GM12878 (cell line): ENCODE data around the gene FGD4. TPM values are rescaled to one million over a fixed set of nuclear protein-coding genes. Genes with fewer than 3 reads are reported as not detected.
A peak's percentile ranks its signal among the peaks of the same experiment; 100 is the strongest.

Experiments
- ATAC-seq: fragments of 200-7000 bp; cut with Tn5 transposase; 3 replicates; pipeline ENCODE4 v1.9.1; 2020; ENCODE audit warnings: mild to moderate bottlenecking, moderate library complexity
- BruUV-seq: library from RNA; stranded (reverse); fragments of 400-500 nt; replicated peaks from 2 replicates; lab custom pipeline; 2021; lab: Mats Ljungman, UMichigan
- CTCF ChIA-PET: fragments of 300-600 bp; sonication (Branson Sonifier 250); formaldehyde crosslinking; extraction: SDS; loops from one replicate; lab custom pipeline; 2021; ENCODE audit warnings: inconsistent platforms; lab: Yijun Ruan, JAX
- POLR2A ChIA-PET: fragments of 350-600 bp; formaldehyde crosslinking; extraction: SDS; loops from one replicate; lab custom pipeline; 2021; ENCODE audit warnings: inconsistent platforms; lab: Charles Lee
- RAD21 ChIA-PET: fragments of 300-600 bp; sonication (Branson Sonifier 250); formaldehyde crosslinking; loops from one replicate; lab custom pipeline; 2023; ENCODE audit warnings: antibody characterized with exemption; ENCODE audit not compliant: unreplicated experiment; lab: Charles Lee
- SMC1A ChIA-PET: fragments of 300-600 bp; sonication (Branson Sonifier 250); formaldehyde crosslinking; loops from one replicate; lab custom pipeline; 2023; ENCODE audit not compliant: unreplicated experiment, uncharacterized antibody; lab: Charles Lee
- DNase-seq: peaks from one replicate; pipeline ENCODE4 v3.0.0-alpha.2; 2011; ENCODE audit warnings: low read depth, low spot score
- FAIRE-seq: peaks from 3 replicates; lab custom pipeline; 2011; peaks lifted over from hg19 to GRCh38; lab: Jason Lieb, UNC
- H2AFZ ChIP-seq: 2 replicates; pipeline ENCODE4 v1.6.0; 2011; ENCODE audit warnings: low read depth, low read length, control low read depth; ENCODE audit not compliant: control insufficient read depth
- H3K27ac ChIP-seq: 2 replicates; pipeline ENCODE4 v1.5.1; 2011; ENCODE audit warnings: control low read depth; ENCODE audit not compliant: control insufficient read depth, insufficient read depth
- H3K27me3 ChIP-seq, 2 experiments: replicated peaks in 1 of 2; 2 replicates each; pipeline versions ENCODE4 v1.6.0 to v1.6.1; 2011; ENCODE audit warnings: low read length in 1 of 2; ENCODE audit not compliant: control insufficient read depth in 2 of 2, insufficient read depth in 2 of 2
- H3K36me3 ChIP-seq, 2 experiments: 2 replicates each; pipeline ENCODE4 v1.5.1; 2011; ENCODE audit warnings: low read length in 1 of 2; ENCODE audit not compliant: control insufficient read depth in 2 of 2, insufficient read depth in 2 of 2
- H3K4me1 ChIP-seq: 2 replicates; pipeline ENCODE4 v1.6.1; 2011; ENCODE audit warnings: mild to moderate bottlenecking, low read length, moderate library complexity, mixed read lengths; ENCODE audit not compliant: control insufficient read depth, insufficient read depth
- H3K4me2 ChIP-seq: 2 replicates; pipeline ENCODE4 v1.6.0; 2011; ENCODE audit warnings: control low read depth; ENCODE audit not compliant: control insufficient read depth, insufficient read depth
- H3K4me3 ChIP-seq: fragments of 200-600 bp; sonication (generic); 2 replicates; pipeline ENCODE4 v1.5.1; 2016
- H3K79me2 ChIP-seq: 2 replicates; pipeline ENCODE4 v1.6.0; 2011; ENCODE audit warnings: low read length; ENCODE audit not compliant: control insufficient read depth, insufficient read depth
- H3K9ac ChIP-seq: 2 replicates; pipeline ENCODE4 v1.8.0; 2011; ENCODE audit warnings: low read length, control low read depth, mixed read lengths; ENCODE audit not compliant: control insufficient read depth, insufficient read depth
- H3K9me3 ChIP-seq: replicated peaks from 3 replicates; pipeline ENCODE4 v1.5.1; 2011; ENCODE audit warnings: mild to moderate bottlenecking, low read length; ENCODE audit not compliant: control insufficient read depth, insufficient read depth
- H4K20me1 ChIP-seq: 2 replicates; pipeline ENCODE4 v1.6.0; 2011; ENCODE audit not compliant: control insufficient read depth, insufficient read depth
- ASH2L ChIP-seq: fragments of 300-600, 200-600 bp; sonication (generic); IDR thresholded peaks from 2 replicates; pipeline ENCODE4 v1.6.1; 2017; ENCODE audit warnings: low read depth, mild to moderate bottlenecking, borderline replicate concordance
- CHD2 ChIP-seq: IDR thresholded peaks from 2 replicates; pipeline ENCODE4 v1.6.1; 2011; ENCODE audit warnings: low read depth, low read length, improper control_type of control experiment, borderline replicate concordance
- CHD4 ChIP-seq: fragments of 200-600 bp; sonication (generic); IDR thresholded peaks from 2 replicates; pipeline ENCODE4 v1.6.1; 2016; ENCODE audit warnings: mild to moderate bottlenecking
- CREM ChIP-seq: IDR thresholded peaks from 2 replicates; pipeline ENCODE4 v1.6.1; 2014; ENCODE audit warnings: antibody characterized with exemption, low read depth
- HCFC1 ChIP-seq: fragments of 150-350 bp; IDR thresholded peaks from 2 replicates; pipeline ENCODE4 v1.6.1; 2014; ENCODE audit warnings: low read length
- HDAC6 ChIP-seq: fragments of 200-600 bp; sonication (generic); IDR thresholded peaks from one replicate; pipeline ENCODE4 v1.8.0; 2017; ENCODE audit warnings: antibody characterized with exemption; ENCODE audit not compliant: unreplicated experiment
- IKZF1 ChIP-seq: fragments of 450-650 bp; conservative IDR thresholded peaks from 2 replicates; pipeline ENCODE4 v1.6.1; 2017; ENCODE audit warnings: antibody characterized with exemption, mild to moderate bottlenecking
- KAT2A ChIP-seq: conservative IDR thresholded peaks from 2 replicates; pipeline ENCODE4 v1.6.1; 2011; ENCODE audit warnings: low read depth, low read length; ENCODE audit not compliant: control insufficient read depth
- KLF5 ChIP-seq: fragments of 450-650 bp; IDR thresholded peaks from 2 replicates; pipeline ENCODE4 v1.6.1; 2014; ENCODE audit warnings: mild to moderate bottlenecking; ENCODE audit not compliant: partially characterized antibody
- MTA2 ChIP-seq: fragments of 450-650 bp; IDR thresholded peaks from 2 replicates; pipeline ENCODE4 v1.6.1; 2016; ENCODE audit warnings: low read depth, mild to moderate bottlenecking, moderate library complexity
- NBN ChIP-seq: fragments of 450-650 bp; IDR thresholded peaks from 2 replicates; pipeline ENCODE4 v1.6.1; 2016
- NFYA ChIP-seq: IDR thresholded peaks from 2 replicates; pipeline ENCODE4 v1.6.1; 2011; ENCODE audit warnings: low read depth, mild to moderate bottlenecking, low read length, improper control_type of control experiment, borderline replicate concordance
- SMARCA5 ChIP-seq: fragments of 450-650 bp; IDR thresholded peaks from 2 replicates; pipeline ENCODE4 v1.6.1; 2017; ENCODE audit warnings: mild to moderate bottlenecking
- SREBF1 ChIP-seq: IDR thresholded peaks from 2 replicates; pipeline ENCODE4 v1.6.1; 2012; ENCODE audit warnings: mild to moderate bottlenecking, low read length
- TCF7 ChIP-seq: IDR thresholded peaks from 2 replicates; pipeline ENCODE4 v1.6.1; 2014; ENCODE audit warnings: antibody characterized with exemption, borderline replicate concordance
- YBX1 ChIP-seq: fragments of 450-650 bp; IDR thresholded peaks from 2 replicates; pipeline ENCODE4 v1.6.1; 2016; ENCODE audit warnings: antibody characterized with exemption
- ZBED1 ChIP-seq: IDR thresholded peaks from 2 replicates; pipeline ENCODE4 v1.6.1; 2016; ENCODE audit warnings: borderline replicate concordance
- ZNF217 ChIP-seq: fragments of 450-650 bp; IDR thresholded peaks from 2 replicates; pipeline ENCODE4 v1.6.1; 2017; ENCODE audit warnings: antibody characterized with exemption, mild to moderate bottlenecking
- WGBS: methylation state at CpG from one replicate; pipeline ENCODE4 v1.1.6; 2016; ENCODE audit warnings: low lambda C conversion rate; ENCODE audit not compliant: insufficient replicate concordance, insufficient coverage; ENCODE audit errors: missing lambda C conversion rate; 5-methylcytosine and 5-hydroxymethylcytosine counted together
- in situ Hi-C: fragments of 300-500 bp; cut with MboI; formaldehyde crosslinking; loops from 9 replicates; pipeline ENCODE4 v1.14.3; 2018; ENCODE audit warnings: mixed read lengths
- intact Hi-C: fragments of 100-400 bp; cut with micrococcal nuclease; formaldehyde crosslinking; loops from one replicate; pipeline ENCODE4 v1.14.2; 2022; ENCODE audit not compliant: unreplicated experiment
- polyA plus RNA-seq, 11 experiments: library from polyadenylated mRNA; depleted of rRNA in 4 of 11; unstranded in 6 of 11; stranded (reverse) in 5 of 11; fragments of >200 nt; fragmentation: Nextera tagmentation in 4 of 11; fragmentation: Illumina TruSeq in 1 of 11; extraction: Ambion mirVana in 4 of 11; extraction: Trizol in 1 of 11; gene quantifications; 1 replicate in 1 of 11; 2 replicates in 10 of 11; pipeline versions ENCODE4 v1.2.1 to v1.2.3, GENCODE V29; 2011 to 2016; ENCODE audit warnings: inconsistent platforms in 2 of 11, missing spikeins in 2 of 11, low read depth in 1 of 11
- total RNA-seq, 4 experiments: library from RNA; depleted of rRNA in 3 of 4; stranded (reverse); fragments of >200 nt in 3 of 4; fragmentation: Illumina TruSeq in 1 of 4; extraction: Trizol in 1 of 4; gene quantifications; 2 replicates each; pipeline versions ENCODE4 v1.2.1 to v1.2.3, GENCODE V29; 2013 to 2021
- TF ChIP-seq, protein P1 (sequence below), 3 experiments: IDR thresholded peaks in 2 of 3; conservative IDR thresholded peaks in 1 of 3; 2 replicates each; pipeline ENCODE4 v1.5.1; 2011; ENCODE audit warnings: low read depth in 3 of 3, low read length in 3 of 3, mild to moderate bottlenecking in 3 of 3, control low read depth in 2 of 3, moderate library complexity in 2 of 3, inconsistent platforms in 1 of 3, mixed read lengths in 1 of 3; ENCODE audit not compliant: control insufficient read depth in 2 of 3, insufficient read depth in 1 of 3; ENCODE audit errors: extremely low read depth in 1 of 3
- TF ChIP-seq, protein P2 (sequence below): fragments of 450-650 bp; IDR thresholded peaks from 2 replicates; pipeline ENCODE4 v1.6.1; 2014; ENCODE audit warnings: mild to moderate bottlenecking
- TF ChIP-seq, protein P3 (sequence below): IDR thresholded peaks from 2 replicates; pipeline ENCODE4 v1.6.1; 2012; ENCODE audit warnings: low read length, inconsistent platforms

Gene FGD4
- total and polyA plus RNA-seq, 10 of the 15 experiments (the other 5 are each of a cell fraction or from before 2014, with no cell fraction given), result 0.01 to 0.18 (median 0.08) TPM; not detected in 3

DNA sequence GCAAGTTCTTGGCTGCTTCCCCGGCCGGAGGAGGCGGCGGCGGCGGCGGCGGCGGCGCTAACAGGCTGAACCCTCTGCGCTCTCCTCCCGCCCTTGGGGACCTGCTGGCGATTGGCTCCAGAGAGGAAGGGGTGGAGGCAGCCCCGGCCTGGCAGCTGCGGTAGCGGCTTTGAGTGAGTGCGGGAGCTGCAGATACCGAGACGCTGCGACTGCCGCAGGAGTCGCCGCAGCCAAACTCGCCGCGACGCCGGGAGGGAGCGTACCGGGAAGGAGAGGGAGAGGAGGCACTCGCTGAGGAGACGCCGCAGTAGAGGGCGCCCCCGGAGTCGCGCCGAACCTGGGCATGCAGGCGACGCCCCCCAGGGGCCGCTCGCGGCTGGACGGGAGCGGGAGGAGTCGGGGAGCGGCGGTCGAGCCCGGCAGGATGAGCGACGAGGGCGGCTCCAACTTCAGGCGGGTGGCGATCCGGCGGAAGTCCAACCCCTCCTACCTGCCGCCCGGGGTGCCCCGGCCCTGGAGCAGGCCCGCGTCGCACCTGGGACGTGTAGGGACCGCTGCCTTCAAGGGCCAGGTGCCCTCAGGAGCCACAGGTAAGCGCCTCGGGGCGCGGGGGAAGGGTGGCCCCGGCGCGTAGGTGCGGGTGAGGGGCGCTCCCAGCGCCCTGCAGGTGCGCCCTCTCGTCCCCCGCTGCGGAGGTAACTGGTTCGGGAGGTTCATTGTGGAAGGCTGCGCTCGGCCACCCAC, at the start of gene FGD4 (continued):
- TF ChIP-seq, protein P1, sequence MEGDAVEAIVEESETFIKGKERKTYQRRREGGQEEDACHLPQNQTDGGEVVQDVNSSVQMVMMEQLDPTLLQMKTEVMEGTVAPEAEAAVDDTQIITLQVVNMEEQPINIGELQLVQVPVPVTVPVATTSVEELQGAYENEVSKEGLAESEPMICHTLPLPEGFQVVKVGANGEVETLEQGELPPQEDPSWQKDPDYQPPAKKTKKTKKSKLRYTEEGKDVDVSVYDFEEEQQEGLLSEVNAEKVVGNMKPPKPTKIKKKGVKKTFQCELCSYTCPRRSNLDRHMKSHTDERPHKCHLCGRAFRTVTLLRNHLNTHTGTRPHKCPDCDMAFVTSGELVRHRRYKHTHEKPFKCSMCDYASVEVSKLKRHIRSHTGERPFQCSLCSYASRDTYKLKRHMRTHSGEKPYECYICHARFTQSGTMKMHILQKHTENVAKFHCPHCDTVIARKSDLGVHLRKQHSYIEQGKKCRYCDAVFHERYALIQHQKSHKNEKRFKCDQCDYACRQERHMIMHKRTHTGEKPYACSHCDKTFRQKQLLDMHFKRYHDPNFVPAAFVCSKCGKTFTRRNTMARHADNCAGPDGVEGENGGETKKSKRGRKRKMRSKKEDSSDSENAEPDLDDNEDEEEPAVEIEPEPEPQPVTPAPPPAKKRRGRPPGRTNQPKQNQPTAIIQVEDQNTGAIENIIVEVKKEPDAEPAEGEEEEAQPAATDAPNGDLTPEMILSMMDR (IDR thresholded peaks at IDR 0.05 in 2 of 3, conservative IDR thresholded peaks at IDR 0.05 in 1 of 3; ENCODE audit: control insufficient read depth in 2 of 3, extremely low read depth in 1 of 3, insufficient read depth in 1 of 3, low read depth in 3 of 3, low read length in 3 of 3), result peak; percentile 27 to 44 (median 31); a peak in 5 of 6 replicates
- TF ChIP-seq IKZF1 (peak; percentile 50; the same call in 1 of the 2 replicates), HDAC6 (peak; percentile 38), HCFC1 (no peak), KAT2A (no peak), ZNF217 (no peak)
- TF ChIP-seq, all 136 proteins: peak for 5

DNA sequence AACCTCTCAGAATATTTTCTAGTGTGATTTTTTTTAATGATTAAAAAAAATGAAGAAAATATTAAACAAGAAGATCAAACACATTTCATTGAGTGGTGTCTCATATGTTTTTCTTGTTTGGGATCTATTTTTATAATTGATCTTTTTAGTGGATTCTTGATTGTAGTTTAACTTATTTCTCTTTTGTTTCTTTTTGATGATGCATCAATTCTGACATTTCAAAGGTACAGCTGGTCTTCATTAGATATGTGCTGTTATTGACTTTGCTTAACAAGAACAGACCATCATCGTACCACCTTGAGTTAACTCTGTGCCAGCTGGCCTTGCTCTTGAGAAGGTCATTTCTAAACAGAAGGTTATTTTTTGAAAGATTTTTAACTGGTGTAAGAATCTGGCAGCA, 45.8 kb upstream of the FGD4 start:
- no peak overlapping the region for H3K9ac ChIP-seq
- no peak overlapping the region for H2AFZ ChIP-seq
- intact Hi-C loops (no loop called here), in situ Hi-C loops (loop anchor here (25.0 kb wide), 1 partner anchor 1659 kb away; the partner anchor contains the start of gene ALG10)
- no peak for ATAC-seq
- no peaks in the 10 kb centered on the region for H3K9me3 ChIP-seq
- no peaks in the 10 kb centered on the region for H4K20me1 ChIP-seq
- ChIA-PET RAD21 (no interaction called here), POLR2A (no interaction called here), CTCF (interaction anchor here (1.2 kb wide), 1 partner anchor 12 kb away, joined by 3 read pairs; no protein-coding TSS in a partner anchor), SMC1A (interaction anchor here (0.7 kb wide), 1 partner anchor 101 kb away, joined by 3 read pairs; no protein-coding TSS in a partner anchor)
- 94% methylated on average over 1 of the region's 1 CpG for WGBS
- no peak overlapping the region for H3K4me3 ChIP-seq
- BruUV-seq, result no TSS peak
- H3K27me3 ChIP-seq, result no peaks in the 10 kb centered on the region
- H3K4me1 ChIP-seq, result no peaks in the 10 kb centered on the region
- no peaks in the 10 kb centered on the region for H3K36me3 ChIP-seq
- no peak for FAIRE-seq
- no peak overlapping the region for H3K27ac ChIP-seq
- no peak for DNase-seq
- TF ChIP-seq ZBED1 (no peak), YBX1 (no peak), SMARCA5 (no peak), KLF5 (no peak), ASH2L (no peak), NBN (no peak), CHD2 (no peak), MTA2 (no peak), CHD4 (no peak), NFYA (no peak), SREBF1 (no peak), CREM (no peak), TCF7 (no peak)
- TF ChIP-seq, protein P2, sequence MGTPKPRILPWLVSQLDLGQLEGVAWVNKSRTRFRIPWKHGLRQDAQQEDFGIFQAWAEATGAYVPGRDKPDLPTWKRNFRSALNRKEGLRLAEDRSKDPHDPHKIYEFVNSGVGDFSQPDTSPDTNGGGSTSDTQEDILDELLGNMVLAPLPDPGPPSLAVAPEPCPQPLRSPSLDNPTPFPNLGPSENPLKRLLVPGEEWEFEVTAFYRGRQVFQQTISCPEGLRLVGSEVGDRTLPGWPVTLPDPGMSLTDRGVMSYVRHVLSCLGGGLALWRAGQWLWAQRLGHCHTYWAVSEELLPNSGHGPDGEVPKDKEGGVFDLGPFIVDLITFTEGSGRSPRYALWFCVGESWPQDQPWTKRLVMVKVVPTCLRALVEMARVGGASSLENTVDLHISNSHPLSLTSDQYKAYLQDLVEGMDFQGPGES, result no peak
- TF ChIP-seq, protein P3, sequence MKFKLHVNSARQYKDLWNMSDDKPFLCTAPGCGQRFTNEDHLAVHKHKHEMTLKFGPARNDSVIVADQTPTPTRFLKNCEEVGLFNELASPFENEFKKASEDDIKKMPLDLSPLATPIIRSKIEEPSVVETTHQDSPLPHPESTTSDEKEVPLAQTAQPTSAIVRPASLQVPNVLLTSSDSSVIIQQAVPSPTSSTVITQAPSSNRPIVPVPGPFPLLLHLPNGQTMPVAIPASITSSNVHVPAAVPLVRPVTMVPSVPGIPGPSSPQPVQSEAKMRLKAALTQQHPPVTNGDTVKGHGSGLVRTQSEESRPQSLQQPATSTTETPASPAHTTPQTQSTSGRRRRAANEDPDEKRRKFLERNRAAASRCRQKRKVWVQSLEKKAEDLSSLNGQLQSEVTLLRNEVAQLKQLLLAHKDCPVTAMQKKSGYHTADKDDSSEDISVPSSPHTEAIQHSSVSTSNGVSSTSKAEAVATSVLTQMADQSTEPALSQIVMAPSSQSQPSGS, result no peak
- no peak overlapping the region for H3K4me2 ChIP-seq
- no peaks in the 10 kb centered on the region for H3K79me2 ChIP-seq
